Mesothelial cell of epicardium (in vitro differentiated cells): Measurements from ENCODE around the gene DMC1. TPM values are rescaled to one million over a fixed set of nuclear protein-coding genes. Genes with fewer than 3 reads are reported as not detected.
"Not testable (repeated sequence)": the region's sequence is repeated elsewhere in the genome, so short reads cannot be mapped to it uniquely, and the experiment has no call there.

Experiments used
- DNase-seq, 2 experiments: peaks; one replicate each; pipeline ENCODE4 v3.0.0; 2021; ENCODE audit warnings: low spot score in 2 of 2; ENCODE audit not compliant: unreplicated experiment in 2 of 2
- H3K27ac Mint-ChIP-seq: 2 replicates; pipeline ENCODE4 v1.8.0; 2021; ENCODE audit warnings: mixed read lengths
- H3K27me3 Mint-ChIP-seq: 2 replicates; pipeline ENCODE4 v1.8.0; 2021; ENCODE audit warnings: low read depth, mixed read lengths
- H3K36me3 Mint-ChIP-seq: 2 replicates; pipeline ENCODE4 v1.8.0; 2021; ENCODE audit warnings: mixed read lengths
- H3K4me1 Mint-ChIP-seq: 2 replicates; pipeline ENCODE4 v1.8.0; 2021; ENCODE audit warnings: mixed read lengths
- H3K4me3 Mint-ChIP-seq: 2 replicates; pipeline ENCODE4 v1.8.0; 2021; ENCODE audit warnings: mild to moderate bottlenecking, moderate library complexity, mixed read lengths
- H3K9me3 Mint-ChIP-seq: 2 replicates; pipeline ENCODE4 v1.8.0; 2021; ENCODE audit warnings: mixed read lengths
- CTCF ChIP-seq: fragments of 200-600 bp; sonication (generic); IDR thresholded peaks from one replicate; pipeline ENCODE4 v1.5.0; 2021; ENCODE audit warnings: antibody characterized with exemption; ENCODE audit not compliant: unreplicated experiment
- total RNA-seq: library from RNA; stranded (reverse); gene quantifications from 3 replicates; pipeline ENCODE4 v1.2.1, GENCODE V29; 2021

DMC1 gene
- total RNA-seq, 1 donor from 2014 or later, result 2.8 TPM

- no peak for DNase-seq
- Mint-ChIP-seq H3K27ac (no peak overlapping the region), H3K36me3 (peaks cover 10% of the 10 kb centered on the region), H3K9me3 (no peaks in the 10 kb centered on the region), H3K4me3 (no peak overlapping the region), H3K4me1 (no peaks in the 10 kb centered on the region), H3K27me3 (no peaks in the 10 kb centered on the region)
- no peak for TF ChIP-seq CTCF
Observed at GRCh38 chr22:38602166-38602565, 32.2 kb upstream of the DMC1 start.

GRCh38 chr22:38601221-38601764 is 31.3 kb upstream of the DMC1 start:
- no peak for TF ChIP-seq CTCF
- Mint-ChIP-seq H3K27ac (no peak overlapping the region), H3K4me1 (no peaks in the 10 kb centered on the region), H3K27me3 (no peaks in the 10 kb centered on the region), H3K4me3 (no peak overlapping the region), H3K9me3 (no peaks in the 10 kb centered on the region), H3K36me3 (peaks cover 10% of the 10 kb centered on the region)
- DNase-seq, result no peak

GRCh38 chr22:38599466-38599865 is 29.5 kb upstream of the DMC1 start:
- Mint-ChIP-seq H3K27ac (no peak overlapping the region), H3K9me3 (no peaks in the 10 kb centered on the region), H3K27me3 (no peaks in the 10 kb centered on the region), H3K36me3 (peaks cover 9% of the 10 kb centered on the region), H3K4me1 (no peaks in the 10 kb centered on the region), H3K4me3 (no peak overlapping the region)
- no peak for DNase-seq
- no peak for TF ChIP-seq CTCF

GRCh38 chr22:38582923-38583322 is 12.9 kb upstream of the DMC1 start:
- Mint-ChIP-seq H3K9me3 (peaks cover 13% of the 10 kb centered on the region), H3K36me3 (peaks cover 30% of the 10 kb centered on the region)
- not testable (repeated sequence) for H3K4me1 Mint-ChIP-seq, DNase-seq, H3K4me3 Mint-ChIP-seq, H3K27ac Mint-ChIP-seq, H3K27me3 Mint-ChIP-seq

- no peak for DNase-seq
- H3K36me3 Mint-ChIP-seq, result peaks cover 2% of the 10 kb centered on the region
- TF ChIP-seq CTCF, result no peak
- H3K27ac Mint-ChIP-seq, result no peak overlapping the region
- H3K9me3 Mint-ChIP-seq, result no peaks in the 10 kb centered on the region
- no peaks in the 10 kb centered on the region for H3K4me1 Mint-ChIP-seq
- no peaks in the 10 kb centered on the region for H3K27me3 Mint-ChIP-seq
- H3K4me3 Mint-ChIP-seq, result no peak overlapping the region
Observed at GRCh38 chr22:38578505-38578904, 8.5 kb upstream of the DMC1 start.

GRCh38 chr22:38572065-38572464 is 2.1 kb upstream of the DMC1 start:
- H3K27me3 Mint-ChIP-seq, result peaks cover 8% of the 10 kb centered on the region
- no peaks in the 10 kb centered on the region for H3K9me3 Mint-ChIP-seq
- peak in 1 of 2 experiments; percentile 42 for DNase-seq
- no peak overlapping the region for H3K4me3 Mint-ChIP-seq
- no peak overlapping the region for H3K27ac Mint-ChIP-seq
- H3K4me1 Mint-ChIP-seq, result peaks cover 16% of the 10 kb centered on the region
- TF ChIP-seq CTCF, result peak; percentile 47
- no peaks in the 10 kb centered on the region for H3K36me3 Mint-ChIP-seq
